GM23248 (cell line): ENCODE results near the gene CADM1. TPM values are rescaled to one million over a fixed set of nuclear protein-coding genes. Genes with fewer than 3 reads are reported as not detected.

Experiments used
- DNase-seq: peaks from one replicate; pipeline ENCODE4 v3.0.0-alpha.2; 2015
- H2AFZ ChIP-seq: fragments of 200-600 bp; sonication (generic); 2 replicates; pipeline ENCODE4 v1.6.1; 2016; ENCODE audit warnings: antibody characterized with exemption
- H3F3A ChIP-seq: fragments of 200-600 bp; sonication (generic); 2 replicates; pipeline ENCODE4 v1.6.1; 2016; ENCODE audit warnings: mild to moderate bottlenecking, antibody characterized with exemption, mixed run types; ENCODE audit not compliant: insufficient read depth
- H3K27ac ChIP-seq: fragments of 200-600 bp; sonication (generic); 2 replicates; pipeline ENCODE4 v1.5.1; 2016; ENCODE audit warnings: mild to moderate bottlenecking
- H3K27me3 ChIP-seq: fragments of 200-600 bp; sonication (generic); replicated peaks from 2 replicates; pipeline ENCODE4 v1.6.1; 2016; ENCODE audit warnings: mild to moderate bottlenecking; ENCODE audit not compliant: insufficient read depth
- H3K36me3 ChIP-seq: fragments of 200-600 bp; sonication (generic); 2 replicates; pipeline ENCODE4 v1.6.1; 2016; ENCODE audit warnings: low read depth, mild to moderate bottlenecking
- H3K4me1 ChIP-seq: fragments of 200-600 bp; sonication (generic); 2 replicates; pipeline ENCODE4 v1.6.1; 2016; ENCODE audit warnings: mild to moderate bottlenecking; ENCODE audit not compliant: insufficient read depth
- H3K4me2 ChIP-seq: fragments of 200-600 bp; sonication (generic); one replicate; pipeline ENCODE4 v1.6.1; 2016; ENCODE audit warnings: mild to moderate bottlenecking; ENCODE audit not compliant: unreplicated experiment
- H3K4me3 ChIP-seq: fragments of 200-600 bp; sonication (generic); 2 replicates; pipeline ENCODE4 v1.5.1; 2016; ENCODE audit warnings: mild to moderate bottlenecking
- H3K79me2 ChIP-seq: fragments of 200-600 bp; sonication (generic); 2 replicates; pipeline ENCODE4 v1.6.1; 2016; ENCODE audit warnings: mild to moderate bottlenecking; ENCODE audit not compliant: insufficient read depth
- H3K9ac ChIP-seq: fragments of 200-600 bp; sonication (generic); 2 replicates; pipeline ENCODE4 v1.6.1; 2016; ENCODE audit warnings: mild to moderate bottlenecking
- H3K9me2 ChIP-seq: fragments of 200-600 bp; sonication (generic); 2 replicates; pipeline ENCODE4 v1.6.1; 2016; ENCODE audit warnings: mixed run types, mild to moderate bottlenecking, moderate library complexity; ENCODE audit not compliant: insufficient read depth
- H3K9me3 ChIP-seq: fragments of 200-600 bp; sonication (generic); one replicate; pipeline ENCODE4 v1.6.1; 2017; ENCODE audit warnings: low read depth
- H4K20me1 ChIP-seq: fragments of 200-600 bp; sonication (generic); 2 replicates; pipeline ENCODE4 v1.6.0; 2016; ENCODE audit not compliant: insufficient read depth
- EZH2 ChIP-seq: fragments of 200-600 bp; sonication (generic); IDR thresholded peaks from 2 replicates; pipeline ENCODE4 v1.6.1; 2018; ENCODE audit warnings: antibody characterized with exemption, mild to moderate bottlenecking; ENCODE audit not compliant: insufficient read depth, poor library complexity, severe bottlenecking
- EZH2phosphoT487 ChIP-seq: fragments of 200-600 bp; sonication (generic); IDR thresholded peaks from 2 replicates; pipeline ENCODE4 v1.6.1; 2018; ENCODE audit warnings: antibody characterized with exemption, moderate library complexity, mild to moderate bottlenecking, low read depth; ENCODE audit not compliant: insufficient read depth
- WGBS, 2 experiments: methylation state at CpG; one replicate each; pipeline ENCODE4 v1.1.6; 2015 to 2017; ENCODE audit warnings: low lambda C conversion rate in 2 of 2, low coverage in 1 of 2; ENCODE audit errors: missing lambda C conversion rate in 2 of 2; 5-methylcytosine and 5-hydroxymethylcytosine counted together
- in situ Hi-C: fragments of 300-500 bp; cut with MboI; formaldehyde crosslinking; loops from 2 replicates; pipeline ENCODE4 v1.15.0; 2020
- polyA plus RNA-seq: library from polyadenylated mRNA; unstranded; fragments of >200 nt; fragmentation: Nextera tagmentation; extraction: Ambion mirVana; gene quantifications from 2 replicates; pipeline ENCODE4 v1.2.1, GENCODE V29; 2016
- total RNA-seq: library from RNA; depleted of rRNA; stranded (reverse); fragments of >200 nt; shearing (Covaris generic); gene quantifications from 2 replicates; pipeline ENCODE4 v1.2.3, GENCODE V29; 2014

The CADM1 gene
- total and polyA plus RNA-seq, 2 experiments from 2014 or later, result 0.83 to 1.4 TPM

- Histone ChIP-seq H3K4me1 (no peaks in the 10 kb centered on the region), H3K79me2 (no peaks in the 10 kb centered on the region), H3K4me3 (no peak overlapping the region), H3K36me3 (no peaks in the 10 kb centered on the region), H3K27me3 (no peaks in the 10 kb centered on the region), H3F3A (no peaks in the 10 kb centered on the region), H3K27ac (no peak overlapping the region), H3K9me3 (no peaks in the 10 kb centered on the region), H3K4me2 (no peak overlapping the region), H4K20me1 (no peaks in the 10 kb centered on the region; the same call in 1 of the 2 replicates), H3K9ac (no peak overlapping the region), H3K9me2 (no peaks in the 10 kb centered on the region), H2AFZ (no peak overlapping the region)
- TF ChIP-seq EZH2 (no peak), EZH2phosphoT487 (no peak)
- 16 to 24% methylated on average over 1 of the region's 1 CpG for WGBS, 2 experiments
- no peak for DNase-seq
- in situ Hi-C loops, result no loop called here
These were observed 107.7 kb downstream of the CADM1 start for GRCh38 chr11:115396533-115396932.

- no peaks in the 10 kb centered on the region; the same call in 1 of the 2 replicates for H4K20me1 ChIP-seq
These were observed 110.3 kb downstream of the CADM1 start for GRCh38 chr11:115393950-115394349.

GRCh38 chr11:115391598-115391997 lies 112.6 kb downstream of the CADM1 start:
- H3K4me2 ChIP-seq, result no peak overlapping the region
- TF ChIP-seq EZH2phosphoT487 (no peak), EZH2 (no peak)
- no peak overlapping the region for H3K27ac ChIP-seq
- H3K9ac ChIP-seq, result no peak overlapping the region
- H3F3A ChIP-seq, result no peaks in the 10 kb centered on the region
- WGBS, 2 experiments, result 35 to 50% methylated on average over 1 of the region's 1 CpG
- no peaks in the 10 kb centered on the region for H3K4me1 ChIP-seq
- in situ Hi-C loops, result no loop called here
- H3K79me2 ChIP-seq, result no peaks in the 10 kb centered on the region
- no peak for DNase-seq
- H4K20me1 ChIP-seq, result no peaks in the 10 kb centered on the region
- no peaks in the 10 kb centered on the region for H3K36me3 ChIP-seq
- H2AFZ ChIP-seq, result no peak overlapping the region
- no peaks in the 10 kb centered on the region for H3K9me3 ChIP-seq
- no peak overlapping the region for H3K4me3 ChIP-seq
- no peaks in the 10 kb centered on the region for H3K27me3 ChIP-seq
- no peaks in the 10 kb centered on the region for H3K9me2 ChIP-seq

More at GRCh38 chr11:115393950-115394349, 110.3 kb downstream of the CADM1 start:
- H3K9ac ChIP-seq, result no peak overlapping the region
- no peaks in the 10 kb centered on the region for H3K79me2 ChIP-seq
- no peaks in the 10 kb centered on the region for H3F3A ChIP-seq
- H3K27me3 ChIP-seq, result no peaks in the 10 kb centered on the region
- H2AFZ ChIP-seq, result no peak overlapping the region
- no peak overlapping the region for H3K27ac ChIP-seq
- no peaks in the 10 kb centered on the region for H3K4me1 ChIP-seq
- no peaks in the 10 kb centered on the region for H3K9me2 ChIP-seq
- in situ Hi-C loops, result no loop called here
- H3K36me3 ChIP-seq, result no peaks in the 10 kb centered on the region
- no peak for DNase-seq
- H3K4me2 ChIP-seq, result no peak overlapping the region
- no peak overlapping the region for H3K4me3 ChIP-seq
- TF ChIP-seq EZH2, result no peak
- no peak for TF ChIP-seq EZH2phosphoT487
- H3K9me3 ChIP-seq, result no peaks in the 10 kb centered on the region

- no peak overlapping the region for H3K4me2 ChIP-seq
- no peaks in the 10 kb centered on the region for H3K36me3 ChIP-seq
- no peaks in the 10 kb centered on the region for H3K9me3 ChIP-seq
- H3K9me2 ChIP-seq, result no peaks in the 10 kb centered on the region
- no peak for DNase-seq
- WGBS, 2 experiments, result 6 to 17% methylated on average over 3 of the region's 3 CpGs
- in situ Hi-C loops, result no loop called here
- no peak overlapping the region for H2AFZ ChIP-seq
- H4K20me1 ChIP-seq, result no peaks in the 10 kb centered on the region
- H3K4me1 ChIP-seq, result no peaks in the 10 kb centered on the region
- TF ChIP-seq EZH2 (no peak), EZH2phosphoT487 (no peak)
- H3K27me3 ChIP-seq, result no peaks in the 10 kb centered on the region
- H3K9ac ChIP-seq, result no peak overlapping the region
- no peak overlapping the region for H3K4me3 ChIP-seq
- no peak overlapping the region for H3K27ac ChIP-seq
- H3F3A ChIP-seq, result no peaks in the 10 kb centered on the region
- H3K79me2 ChIP-seq, result no peaks in the 10 kb centered on the region
These were observed 113.1 kb downstream of the CADM1 start for GRCh38 chr11:115391160-115391559.

GRCh38 chr11:115390441-115390840 lies 113.8 kb downstream of the CADM1 start:
- no peaks in the 10 kb centered on the region for H3K27me3 ChIP-seq
- no peaks in the 10 kb centered on the region for H3F3A ChIP-seq
- DNase-seq, result no peak
- H3K9me3 ChIP-seq, result no peaks in the 10 kb centered on the region
- H3K79me2 ChIP-seq, result no peaks in the 10 kb centered on the region
- H3K4me2 ChIP-seq, result no peak overlapping the region
- TF ChIP-seq EZH2phosphoT487 (no peak), EZH2 (no peak)
- H3K36me3 ChIP-seq, result no peaks in the 10 kb centered on the region
- H3K4me1 ChIP-seq, result no peaks in the 10 kb centered on the region
- in situ Hi-C loops, result no loop called here
- H2AFZ ChIP-seq, result no peak overlapping the region
- no peaks in the 10 kb centered on the region for H4K20me1 ChIP-seq
- 39 to 47% methylated on average over 1 of the region's 1 CpG for WGBS, 2 experiments
- H3K4me3 ChIP-seq, result no peak overlapping the region
- no peaks in the 10 kb centered on the region for H3K9me2 ChIP-seq
- H3K27ac ChIP-seq, result no peak overlapping the region
- H3K9ac ChIP-seq, result no peak overlapping the region
